ENCODE measurements around the gene CCDC93. TPM values are rescaled to one million over a fixed set of nuclear protein-coding genes. Genes with fewer than 3 reads are reported as not detected.

Gene CCDC93
- polyA plus RNA-seq, 2 of the 4 experiments (the other 2 are of a cell fraction): 14.4 to 17.8 TPM

- no peak for TF ChIP-seq FOSL2 (IDR thresholded peaks at IDR 0.05)
- TF ChIP-seq FOSL2 (CRISPR knock-in tag; IDR thresholded peaks at IDR 0.05): no peak
- no peak for TF ChIP-seq HES2 (IDR thresholded peaks at IDR 0.05)
- TF ChIP-seq NFE2L2 (conservative IDR thresholded peaks at IDR 0.05; ENCODE audit: low read length): no peak
- peak; percentile 24 for TF ChIP-seq MAFK (IDR thresholded peaks at IDR 0.05; ENCODE audit: partially characterized antibody)
- TF ChIP-seq RNF2 (IDR thresholded peaks at IDR 0.05; ENCODE audit: borderline replicate concordance, low read depth): no peak
- Histone ChIP-seq H3K27ac (no peak overlapping the region), H3K4me1 (peaks cover 19% of the 10 kb centered on the region; the same call in 2 of the 3 replicates), H3K9me3 (peaks cover 4% of the 10 kb centered on the region; the same call in 1 of the 3 replicates), H3K4me3 (no peak overlapping the region), H3K4me2 (no peak overlapping the region)
- ChIA-PET POLR2A (no interaction called here), CTCF (interaction anchor here (0.5 to 7.0 kb wide), 3 partner anchors 17 to 822 kb away, joined by 3 to 63 read pairs (median 4); no protein-coding TSS in a partner anchor)
- no peak for DNase-seq (ENCODE audit: low read depth in 1 of 2, low spot score in 1 of 2)
- WGBS (ENCODE audit: missing lambda C conversion rate): 35% methylated on average over 6 of the region's 6 CpGs
- no peak for FAIRE-seq
- ATAC-seq: no peak
Observed at GRCh38 chr2:118044103-118044716, 30.3 kb upstream of the CCDC93 start.

DNA sequence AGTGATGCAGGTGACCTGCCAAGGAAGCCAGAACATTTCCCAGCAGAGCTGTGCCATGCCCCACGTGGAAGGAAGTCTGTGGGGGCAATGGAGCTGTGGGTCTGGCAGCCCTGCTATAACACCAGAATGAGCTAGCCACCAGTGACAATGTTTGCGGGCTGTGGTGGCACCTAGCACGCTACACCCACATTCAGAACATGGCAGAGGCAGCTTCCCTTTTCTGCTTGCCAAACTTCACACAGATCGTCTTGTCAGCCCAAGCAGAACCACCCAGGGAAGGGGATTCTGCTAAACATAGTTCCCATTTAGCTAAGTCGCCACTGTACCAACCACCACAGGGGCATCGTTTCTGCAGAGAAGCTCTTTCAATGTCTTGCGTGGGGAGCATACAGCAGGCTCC lies 27.0 kb upstream of the CCDC93 start:
- ATAC-seq (no peak), DNase-seq (ENCODE audit: low read depth in 1 of 2, low spot score in 1 of 2) (no peak), FAIRE-seq (no peak)
- WGBS (ENCODE audit: missing lambda C conversion rate): 48% methylated on average over 7 of the region's 7 CpGs
- no peak overlapping the region for H3K4me3 ChIP-seq
- H3K27ac ChIP-seq: no peak overlapping the region
- no peak overlapping the region for H3K4me2 ChIP-seq
- ChIA-PET CTCF (interaction anchor here (0.9 to 1.9 kb wide), 5 partner anchors 9 to 815 kb away, joined by 3 to 13 read pairs (median 4); no protein-coding TSS in a partner anchor), POLR2A (no interaction called here)
- TF ChIP-seq GATA3 (IDR thresholded peaks at IDR 0.05; ENCODE audit: borderline replicate concordance) (no peak), MAFK (IDR thresholded peaks at IDR 0.05; ENCODE audit: partially characterized antibody) (no peak), RARB (CRISPR knock-in tag; IDR thresholded peaks at IDR 0.05) (no peak), HMGXB4 (CRISPR knock-in tag; IDR thresholded peaks at IDR 0.05; ENCODE audit: borderline replicate concordance) (no peak), CHD4 (IDR thresholded peaks at IDR 0.05; ENCODE audit: borderline replicate concordance) (no peak), USF2 (IDR thresholded peaks at IDR 0.05) (no peak), ZFP36 (IDR thresholded peaks at IDR 0.05; ENCODE audit: borderline replicate concordance, partially characterized antibody) (no peak), ZNF302 (CRISPR knock-in tag; IDR thresholded peaks at IDR 0.05) (no peak), RFX5 (IDR thresholded peaks at IDR 0.05) (no peak), NR3C1 (IDR thresholded peaks at IDR 0.05) (no peak), CBX2 (IDR thresholded peaks at IDR 0.05; ENCODE audit: borderline replicate concordance, low read depth) (no peak), NPAS2 (CRISPR knock-in tag; IDR thresholded peaks at IDR 0.05; ENCODE audit: borderline replicate concordance) (no peak)
- TF ChIP-seq, protein P1, sequence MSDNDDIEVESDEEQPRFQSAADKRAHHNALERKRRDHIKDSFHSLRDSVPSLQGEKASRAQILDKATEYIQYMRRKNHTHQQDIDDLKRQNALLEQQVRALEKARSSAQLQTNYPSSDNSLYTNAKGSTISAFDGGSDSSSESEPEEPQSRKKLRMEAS (IDR thresholded peaks at IDR 0.05): no peak
- H3K9me3 ChIP-seq: peaks cover 9% of the 10 kb centered on the region; the same call in 2 of the 3 replicates
- no peaks in the 10 kb centered on the region for H3K4me1 ChIP-seq

DNA sequence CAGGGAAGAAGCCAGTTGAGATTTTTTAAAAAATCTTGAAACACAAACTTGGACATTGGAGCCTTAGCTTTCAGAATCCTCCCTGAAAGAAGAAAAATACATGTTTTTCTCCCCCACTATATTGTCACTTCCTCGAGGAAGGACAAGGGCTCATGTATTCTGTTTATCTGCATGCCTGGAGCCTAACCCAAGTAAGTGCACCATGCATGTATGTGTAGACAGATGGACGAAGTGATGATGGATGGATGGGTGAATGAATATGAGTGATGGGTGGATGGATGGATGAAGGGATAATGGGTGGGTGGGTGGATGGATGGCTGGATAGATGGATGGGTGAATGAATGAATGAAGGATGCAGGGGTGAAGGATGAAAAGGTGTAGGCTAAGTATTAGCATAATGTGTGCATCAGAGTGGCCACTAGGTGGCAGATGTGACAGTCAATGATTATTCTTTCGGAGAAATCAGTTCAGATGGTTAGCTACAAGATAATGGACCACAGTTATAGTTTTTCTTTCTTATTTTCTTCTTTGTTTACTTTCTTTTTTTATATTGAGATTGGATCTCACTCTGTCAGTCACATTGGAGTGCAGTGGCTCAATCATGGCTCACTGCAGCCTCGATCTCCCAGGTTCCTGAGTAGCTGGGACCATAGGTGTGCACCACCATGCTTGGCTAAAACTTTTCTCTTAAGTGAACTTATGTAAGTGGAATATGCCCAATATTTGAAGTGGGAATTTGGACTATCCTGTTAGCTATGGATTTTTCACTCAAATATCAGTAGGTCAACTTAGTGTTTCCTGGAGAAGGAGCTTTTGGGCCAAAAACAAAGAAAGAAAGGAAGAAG lies 18.5 kb upstream of the CCDC93 start:
- Histone ChIP-seq H3K4me2 (no peak overlapping the region), H3K4me1 (no peaks in the 10 kb centered on the region), H3K9me3 (peaks cover 10% of the 10 kb centered on the region), H3K4me3 (no peak overlapping the region), H3K27ac (no peak overlapping the region)
- peak; percentile 85 to 92 for ATAC-seq
- ChIA-PET POLR2A (no interaction called here), CTCF (interaction anchor here (0.5 to 2.6 kb wide), 22 partner anchors 8 to 1318 kb away, joined by 3 to 33 read pairs (median 4); partner anchors contain the start of gene DDX18)
- no peak for FAIRE-seq
- DNase-seq (ENCODE audit: low read depth in 1 of 2, low spot score in 1 of 2): peak; percentile 29 to 34
- WGBS (ENCODE audit: missing lambda C conversion rate): 11% methylated on average over 4 of the region's 4 CpGs
- peak; percentile 59 for TF ChIP-seq SMC3 (IDR thresholded peaks at IDR 0.05)
- no peak for TF ChIP-seq POLR2A (IDR thresholded peaks at IDR 0.05; ENCODE audit: low read length)
- TF ChIP-seq, protein P2, sequence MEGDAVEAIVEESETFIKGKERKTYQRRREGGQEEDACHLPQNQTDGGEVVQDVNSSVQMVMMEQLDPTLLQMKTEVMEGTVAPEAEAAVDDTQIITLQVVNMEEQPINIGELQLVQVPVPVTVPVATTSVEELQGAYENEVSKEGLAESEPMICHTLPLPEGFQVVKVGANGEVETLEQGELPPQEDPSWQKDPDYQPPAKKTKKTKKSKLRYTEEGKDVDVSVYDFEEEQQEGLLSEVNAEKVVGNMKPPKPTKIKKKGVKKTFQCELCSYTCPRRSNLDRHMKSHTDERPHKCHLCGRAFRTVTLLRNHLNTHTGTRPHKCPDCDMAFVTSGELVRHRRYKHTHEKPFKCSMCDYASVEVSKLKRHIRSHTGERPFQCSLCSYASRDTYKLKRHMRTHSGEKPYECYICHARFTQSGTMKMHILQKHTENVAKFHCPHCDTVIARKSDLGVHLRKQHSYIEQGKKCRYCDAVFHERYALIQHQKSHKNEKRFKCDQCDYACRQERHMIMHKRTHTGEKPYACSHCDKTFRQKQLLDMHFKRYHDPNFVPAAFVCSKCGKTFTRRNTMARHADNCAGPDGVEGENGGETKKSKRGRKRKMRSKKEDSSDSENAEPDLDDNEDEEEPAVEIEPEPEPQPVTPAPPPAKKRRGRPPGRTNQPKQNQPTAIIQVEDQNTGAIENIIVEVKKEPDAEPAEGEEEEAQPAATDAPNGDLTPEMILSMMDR (IDR thresholded peaks at IDR 0.05): peak; percentile 71
- TF ChIP-seq RAD21 (conservative IDR thresholded peaks at IDR 0.05 in 1 of 2, IDR thresholded peaks at IDR 0.05 in 1 of 2): peak; percentile 51
